A673 (cell line): ENCODE data around the gene RILPL2.

Experiments used
- EZH2 ChIP-seq: fragments of 200-600 bp; sonication (generic); IDR thresholded peaks from 2 replicates; pipeline ENCODE4 v1.6.1; 2017; ENCODE audit warnings: borderline replicate concordance, low read depth, mild to moderate bottlenecking, mixed read lengths, antibody characterized with exemption, low read length; ENCODE audit not compliant: poor library complexity, severe bottlenecking
- TF ChIP-seq, protein P1 (sequence below): fragments of 300-800, 200-600 bp; sonication (generic); conservative IDR thresholded peaks from 2 replicates; pipeline ENCODE4 v1.5.1; 2017; ENCODE audit warnings: low read depth, mild to moderate bottlenecking, antibody characterized with exemption, low read length, moderate library complexity, mixed read lengths

DNA sequence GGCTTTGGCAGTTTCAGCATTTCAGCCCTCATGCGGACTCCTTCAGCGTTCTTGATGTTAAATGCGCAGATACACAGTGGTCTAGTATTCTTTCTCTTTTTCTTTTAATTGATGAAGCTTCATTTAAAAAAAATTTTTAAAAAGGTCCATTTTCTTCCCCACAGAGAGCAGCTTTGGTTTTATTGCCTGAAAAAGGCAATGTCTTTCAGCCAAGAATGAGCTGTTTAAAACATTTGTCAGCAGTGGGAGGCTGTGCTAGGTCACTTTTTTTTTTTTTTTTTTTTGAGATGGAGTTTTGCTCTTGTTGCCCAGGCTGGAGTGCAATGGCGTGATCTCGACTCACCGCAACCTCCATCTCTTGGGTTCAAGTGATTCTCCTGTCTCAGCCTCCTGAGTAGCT lies 39.1 kb downstream of the RILPL2 start:
- TF ChIP-seq, protein P1, sequence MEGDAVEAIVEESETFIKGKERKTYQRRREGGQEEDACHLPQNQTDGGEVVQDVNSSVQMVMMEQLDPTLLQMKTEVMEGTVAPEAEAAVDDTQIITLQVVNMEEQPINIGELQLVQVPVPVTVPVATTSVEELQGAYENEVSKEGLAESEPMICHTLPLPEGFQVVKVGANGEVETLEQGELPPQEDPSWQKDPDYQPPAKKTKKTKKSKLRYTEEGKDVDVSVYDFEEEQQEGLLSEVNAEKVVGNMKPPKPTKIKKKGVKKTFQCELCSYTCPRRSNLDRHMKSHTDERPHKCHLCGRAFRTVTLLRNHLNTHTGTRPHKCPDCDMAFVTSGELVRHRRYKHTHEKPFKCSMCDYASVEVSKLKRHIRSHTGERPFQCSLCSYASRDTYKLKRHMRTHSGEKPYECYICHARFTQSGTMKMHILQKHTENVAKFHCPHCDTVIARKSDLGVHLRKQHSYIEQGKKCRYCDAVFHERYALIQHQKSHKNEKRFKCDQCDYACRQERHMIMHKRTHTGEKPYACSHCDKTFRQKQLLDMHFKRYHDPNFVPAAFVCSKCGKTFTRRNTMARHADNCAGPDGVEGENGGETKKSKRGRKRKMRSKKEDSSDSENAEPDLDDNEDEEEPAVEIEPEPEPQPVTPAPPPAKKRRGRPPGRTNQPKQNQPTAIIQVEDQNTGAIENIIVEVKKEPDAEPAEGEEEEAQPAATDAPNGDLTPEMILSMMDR, result no peak
- TF ChIP-seq EZH2, result no peak
